ENCODE results near the gene ZNF628. TPM values are rescaled to one million over a fixed set of nuclear protein-coding genes. Genes with fewer than 3 reads are reported as not detected.

The ZNF628 gene
- total and polyA plus RNA-seq, 2 donors (not counting 1 experiment from before 2014, with no cell fraction given): 13.3 to 18.3 TPM

DNA sequence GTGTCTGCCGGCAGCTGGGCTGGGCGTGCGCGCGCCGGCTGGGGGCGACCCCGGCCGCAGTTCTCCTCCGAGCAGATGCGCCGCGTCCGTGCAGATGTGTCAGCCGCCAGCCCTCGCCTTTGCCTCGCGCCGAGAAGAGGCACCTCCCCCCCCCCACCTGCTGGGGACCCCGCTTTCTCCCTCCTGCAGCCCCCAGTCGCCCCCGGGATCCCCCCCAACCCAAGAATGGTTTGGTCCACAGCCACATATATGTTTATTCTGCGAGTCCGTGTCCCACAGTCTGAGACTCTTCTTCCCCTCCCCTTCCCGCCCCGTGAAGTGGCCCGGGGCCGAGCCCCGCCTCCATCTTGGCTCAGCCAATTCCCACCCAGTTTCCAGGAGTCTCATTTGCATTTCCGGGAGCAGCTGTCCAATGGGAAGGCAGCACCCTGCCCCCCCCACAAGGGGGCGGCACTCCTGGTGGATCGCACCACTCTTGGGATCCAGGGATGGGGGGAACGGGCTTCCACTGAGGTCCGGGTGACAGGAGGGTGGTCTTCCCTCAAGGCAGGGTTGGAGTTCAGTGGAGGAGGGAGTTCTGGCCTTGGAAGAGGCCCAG lies 23.6 kb upstream of the ZNF628 start:
- ChIA-PET CTCF (interaction anchor here (0.8 to 1.7 kb wide), 3 partner anchors 9 to 199 kb away, joined by 4 to 7 read pairs (median 6); partner anchors contain the start of gene ISOC2), POLR2A (no interaction called here)
- H3K79me2 ChIP-seq (ENCODE audit: control insufficient read depth, insufficient read depth, low read length): no peaks in the 10 kb centered on the region
- peak overlapping the region; percentile 48 for H3K4me3 Mint-ChIP-seq
- no peak overlapping the region for H3K9ac ChIP-seq (ENCODE audit: low read length)
- DNase-seq (peak; percentile 42), ATAC-seq (ENCODE audit: low read depth) (no peak)
- H3K27me3 ChIP-seq (replicated peaks in 1 of 4; ENCODE audit: control extremely low read depth in 1 of 4, control insufficient read depth in 3 of 4, insufficient read depth in 4 of 4, low read length in 3 of 4): peaks cover 0 to 36% (median 12%) of the 10 kb centered on the region in 4 experiments
- H3K4me1 ChIP-seq (ENCODE audit: control insufficient read depth in 2 of 2, insufficient read depth in 2 of 2, low read length in 2 of 2): peaks cover 15 to 17% of the 10 kb centered on the region in 2 donors
- no peak overlapping the region for H3K27ac ChIP-seq (ENCODE audit: low read length in 2 of 2)
- peaks cover 13% of the 10 kb centered on the region for H3K4me1 Mint-ChIP-seq
- peak overlapping the region; percentile 81 for H3K4me2 ChIP-seq (replicated peaks; ENCODE audit: low read depth, low read length, poor library complexity, severe bottlenecking)
- TF ChIP-seq EZH2 (IDR thresholded peaks at IDR 0.05; ENCODE audit: borderline replicate concordance, insufficient read depth, low read depth, low read length, poor library complexity, severe bottlenecking): no peak
- TF ChIP-seq, protein P1, sequence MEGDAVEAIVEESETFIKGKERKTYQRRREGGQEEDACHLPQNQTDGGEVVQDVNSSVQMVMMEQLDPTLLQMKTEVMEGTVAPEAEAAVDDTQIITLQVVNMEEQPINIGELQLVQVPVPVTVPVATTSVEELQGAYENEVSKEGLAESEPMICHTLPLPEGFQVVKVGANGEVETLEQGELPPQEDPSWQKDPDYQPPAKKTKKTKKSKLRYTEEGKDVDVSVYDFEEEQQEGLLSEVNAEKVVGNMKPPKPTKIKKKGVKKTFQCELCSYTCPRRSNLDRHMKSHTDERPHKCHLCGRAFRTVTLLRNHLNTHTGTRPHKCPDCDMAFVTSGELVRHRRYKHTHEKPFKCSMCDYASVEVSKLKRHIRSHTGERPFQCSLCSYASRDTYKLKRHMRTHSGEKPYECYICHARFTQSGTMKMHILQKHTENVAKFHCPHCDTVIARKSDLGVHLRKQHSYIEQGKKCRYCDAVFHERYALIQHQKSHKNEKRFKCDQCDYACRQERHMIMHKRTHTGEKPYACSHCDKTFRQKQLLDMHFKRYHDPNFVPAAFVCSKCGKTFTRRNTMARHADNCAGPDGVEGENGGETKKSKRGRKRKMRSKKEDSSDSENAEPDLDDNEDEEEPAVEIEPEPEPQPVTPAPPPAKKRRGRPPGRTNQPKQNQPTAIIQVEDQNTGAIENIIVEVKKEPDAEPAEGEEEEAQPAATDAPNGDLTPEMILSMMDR (IDR thresholded peaks at IDR 0.05): no peak
- peaks cover 0 to 2% of the 10 kb centered on the region in 2 experiments for H3K36me3 ChIP-seq (replicated peaks in 1 of 2; ENCODE audit: control extremely low read depth in 1 of 2, control insufficient read depth in 1 of 2, extremely low read depth in 1 of 2, insufficient read depth in 2 of 2, low read length in 1 of 2)
- no peak overlapping the region for H3K4me3 ChIP-seq (ENCODE audit: control extremely low read depth in 1 of 5, extremely low read depth in 1 of 5, insufficient read depth in 1 of 5, low read depth in 2 of 5, low read length in 4 of 5)
- H3K27me3 Mint-ChIP-seq: peaks cover 18% of the 10 kb centered on the region
- intact Hi-C loops (cut with micrococcal nuclease): no loop called here
- peaks cover 0 to 15% (median 0%) of the 10 kb centered on the region in 3 donors for H3K9me3 ChIP-seq (ENCODE audit: control extremely low read depth in 1 of 3, control insufficient read depth in 2 of 3, insufficient read depth in 1 of 3, low read length in 2 of 3)
- no peak overlapping the region for H3K27ac Mint-ChIP-seq
- H2AFZ ChIP-seq (ENCODE audit: insufficient read depth, low read depth, low read length, poor library complexity, severe bottlenecking): no peak overlapping the region
- 30% methylated on average over 32 of the region's 34 CpGs for WGBS (ENCODE audit: insufficient coverage)
- H3K9me3 Mint-ChIP-seq (ENCODE audit: insufficient read depth): no peaks in the 10 kb centered on the region
- H4K20me1 ChIP-seq (ENCODE audit: control insufficient read depth, insufficient read depth, low read length, poor library complexity, severe bottlenecking): no peaks in the 10 kb centered on the region
